ENCODE data around the gene SOWAHC. TPM values are rescaled to one million over a fixed set of nuclear protein-coding genes. Genes with fewer than 3 reads are reported as not detected.

The SOWAHC gene
- polyA plus RNA-seq, 1 of the 3 experiments (the other 2 are of a cell fraction): 2.9 TPM

- H3K4me3 ChIP-seq (ENCODE audit: low read depth in 2 of 2, low read length in 1 of 2): no peak overlapping the region
- ChIA-PET POLR2A (no interaction called here), CTCF (interaction anchor here (0.9 to 1.4 kb wide), 2 partner anchors 37 to 153 kb away, joined by 3 read pairs; no protein-coding TSS in a partner anchor)
- DNase-seq: no peak
- no peak overlapping the region for H3K4me2 ChIP-seq
- no peak overlapping the region for H2AFZ ChIP-seq (ENCODE audit: low read depth)
- TF ChIP-seq JUND (IDR thresholded peaks at IDR 0.05) (no peak), CTCF (IDR thresholded peaks at IDR 0.05) (peak; percentile 51), RXRA (IDR thresholded peaks at IDR 0.05; ENCODE audit: borderline replicate concordance, low read depth) (no peak)
- 0 out of 2 replicates have a peak, but pooled peaks cover 11% of the 10 kb centered on the region for H4K20me1 ChIP-seq (ENCODE audit: insufficient read depth)
- 82% methylated on average over 6 of the region's 6 CpGs for WGBS (ENCODE audit: low lambda C conversion rate)
- H3K4me1 ChIP-seq (ENCODE audit: control insufficient read depth in 1 of 2, insufficient read depth in 2 of 2, low read depth in 1 of 2, low read length in 1 of 2): no peaks in the 10 kb centered on the region
- no peak overlapping the region for H3K27ac ChIP-seq (ENCODE audit: low read depth in 2 of 2, low read length in 1 of 2)
- no peak overlapping the region for H3K9ac ChIP-seq
- peaks cover 85% of the 10 kb centered on the region for H3K79me2 ChIP-seq (ENCODE audit: insufficient read depth)
- no peaks in the 10 kb centered on the region for H3K27me3 ChIP-seq (ENCODE audit: insufficient read depth)
- no peaks in the 10 kb centered on the region for H3F3A ChIP-seq (replicated peaks; ENCODE audit: insufficient read depth)
- H3K9me3 ChIP-seq: no peaks in the 10 kb centered on the region
- no peaks in the 10 kb centered on the region for H3K9me2 ChIP-seq
- peaks cover 11 to 54% of the 10 kb centered on the region in 2 experiments for H3K36me3 ChIP-seq (replicated peaks in 1 of 2; ENCODE audit: control insufficient read depth in 1 of 2, insufficient read depth in 2 of 2, low read length in 1 of 2)
Measured at GRCh38 chr2:109582928-109583895, 31.0 kb upstream of the SOWAHC start.

GRCh38 chr2:109586687-109587086 is 27.5 kb upstream of the SOWAHC start:
- 0 out of 2 replicates have a peak, but pooled peaks cover 11% of the 10 kb centered on the region for H4K20me1 ChIP-seq (ENCODE audit: insufficient read depth)
- no peak overlapping the region for H3K4me2 ChIP-seq
- H3F3A ChIP-seq (replicated peaks; ENCODE audit: insufficient read depth): no peaks in the 10 kb centered on the region
- no peaks in the 10 kb centered on the region for H3K9me3 ChIP-seq
- H3K27me3 ChIP-seq (ENCODE audit: insufficient read depth): no peaks in the 10 kb centered on the region
- peaks cover 11 to 31% of the 10 kb centered on the region in 2 experiments for H3K36me3 ChIP-seq (replicated peaks in 1 of 2; ENCODE audit: control insufficient read depth in 1 of 2, insufficient read depth in 2 of 2, low read length in 1 of 2)
- H3K4me3 ChIP-seq (ENCODE audit: low read depth in 2 of 2, low read length in 1 of 2): no peak overlapping the region
- H2AFZ ChIP-seq (ENCODE audit: low read depth): no peak overlapping the region
- peaks cover 91% of the 10 kb centered on the region for H3K79me2 ChIP-seq (ENCODE audit: insufficient read depth)
- POLR2A ChIA-PET: interaction anchor here (0.6 kb wide), 1 partner anchor 27 kb away, joined by 3 read pairs; no protein-coding TSS in a partner anchor
- CTCF ChIA-PET: interaction anchor here (1.1 to 1.8 kb wide), 2 partner anchors 41 to 149 kb away, joined by 3 to 4 read pairs; no protein-coding TSS in a partner anchor
- no peak for DNase-seq
- H3K4me1 ChIP-seq (ENCODE audit: control insufficient read depth in 1 of 2, insufficient read depth in 2 of 2, low read depth in 1 of 2, low read length in 1 of 2): no peaks in the 10 kb centered on the region
- no peaks in the 10 kb centered on the region for H3K9me2 ChIP-seq
- no peak overlapping the region for H3K9ac ChIP-seq
- no peak overlapping the region for H3K27ac ChIP-seq (ENCODE audit: low read depth in 2 of 2, low read length in 1 of 2)
- no peak for TF ChIP-seq FOSL2 (IDR thresholded peaks at IDR 0.05; ENCODE audit: borderline replicate concordance, low read depth)
- no peak for TF ChIP-seq USF2 (IDR thresholded peaks at IDR 0.05; ENCODE audit: borderline replicate concordance, low read depth, low read length)
- TF ChIP-seq USF1 (IDR thresholded peaks at IDR 0.05; ENCODE audit: borderline replicate concordance, low read depth): no peak
- TF ChIP-seq TAF1 (IDR thresholded peaks at IDR 0.05; ENCODE audit: borderline replicate concordance, low read depth, low read length): no peak
- no peak for TF ChIP-seq JUND (IDR thresholded peaks at IDR 0.05)
- TF ChIP-seq IRF3 (IDR thresholded peaks at IDR 0.05; ENCODE audit: low read depth, low read length): no peak
- no peak for TF ChIP-seq POLR2AphosphoS5 (IDR thresholded peaks at IDR 0.05; ENCODE audit: low read depth, low read length)
- no peak for TF ChIP-seq TCF12 (IDR thresholded peaks at IDR 0.05)
- TF ChIP-seq TEAD4 (IDR thresholded peaks at IDR 0.05; ENCODE audit: borderline replicate concordance, insufficient read depth): no peak
- no peak for TF ChIP-seq EZH2phosphoT487 (IDR thresholded peaks at IDR 0.05; ENCODE audit: borderline replicate concordance, low read depth)
- TF ChIP-seq ZBTB33 (IDR thresholded peaks at IDR 0.05; ENCODE audit: borderline replicate concordance, low read depth): no peak
- TF ChIP-seq NFIC (IDR thresholded peaks at IDR 0.05; ENCODE audit: borderline replicate concordance): no peak
- no peak for TF ChIP-seq GATA2 (CRISPR knock-in tag; IDR thresholded peaks at IDR 0.05)
- TF ChIP-seq NRF1 (IDR thresholded peaks at IDR 0.05; ENCODE audit: low read depth, low read length): no peak
- no peak for TF ChIP-seq ELF1 (IDR thresholded peaks at IDR 0.05)
- TF ChIP-seq YY1 (IDR thresholded peaks at IDR 0.05; ENCODE audit: low read depth): no peak
- no peak for TF ChIP-seq MXI1 (IDR thresholded peaks at IDR 0.05; ENCODE audit: low read depth, low read length)
- no peak for TF ChIP-seq MEF2A (IDR thresholded peaks at IDR 0.05; ENCODE audit: borderline replicate concordance, low read depth)
